HG02798 (cell line): ENCODE measurements around the gene CRTC2.
"Not testable (repeated sequence)": the region's sequence is repeated elsewhere in the genome, so short reads cannot be mapped to it uniquely, and the experiment has no call there.

ENCODE experiments used
- ATAC-seq: cut with Tn5 transposase; IDR thresholded peaks from one replicate; pipeline ENCODE4 v1.9.1; 2021; ENCODE audit warnings: mild to moderate bottlenecking; ENCODE audit not compliant: unreplicated experiment, poor library complexity

Gene CRTC2

GRCh38 chr1:153958111-153958960, at the start of gene CRTC2:
Gene CRTC2, minus strand, starts transcription at chr1:153958612. Its CDS starts 115 bp downstream, at chr1:153958497.
- peak; percentile 85 for ATAC-seq

- no peak for ATAC-seq
These were observed 47.7 kb upstream of the CRTC2 start for GRCh38 chr1:154006136-154006535.

GRCh38 chr1:154000420-154000819, 42.0 kb upstream of the CRTC2 start:
- ATAC-seq, result no peak

GRCh38 chr1:153996882-153997281, 38.5 kb upstream of the CRTC2 start:
- not testable (repeated sequence) for ATAC-seq

- no peak for ATAC-seq
These were observed 37.2 kb upstream of the CRTC2 start for GRCh38 chr1:153995640-153996039.

GRCh38 chr1:153995202-153995601, 36.8 kb upstream of the CRTC2 start:
- ATAC-seq, result no peak

GRCh38 chr1:153991806-153992205, 33.4 kb upstream of the CRTC2 start:
- no peak for ATAC-seq

GRCh38 chr1:153991151-153991630, 32.8 kb upstream of the CRTC2 start:
- no peak for ATAC-seq

GRCh38 chr1:153990468-153991150, 32.2 kb upstream of the CRTC2 start, which contains the start of gene RPS27:
Gene RPS27, plus strand, starts transcription at chr1:153990762. Its CDS starts 35 bp downstream, at chr1:153990797.
- ATAC-seq, result peak; percentile 81

GRCh38 chr1:153987621-153988020, 29.2 kb upstream of the CRTC2 start:
- no peak for ATAC-seq

GRCh38 chr1:153985941-153986761, 27.7 kb upstream of the CRTC2 start, which contains the start of gene RAB13:
Gene RAB13, minus strand, starts transcription at chr1:153986339. Its CDS starts 103 bp downstream, at chr1:153986236.
- no peak for ATAC-seq

GRCh38 chr1:153985341-153985912, 27.0 kb upstream of the CRTC2 start:
- ATAC-seq, result no peak

GRCh38 chr1:153984123-153984894, 25.9 kb upstream of the CRTC2 start:
- ATAC-seq, result no peak

- not testable (repeated sequence) for ATAC-seq
These were observed 23.3 kb upstream of the CRTC2 start for GRCh38 chr1:153981735-153982134.

- not testable (repeated sequence) for ATAC-seq
These were observed 20.7 kb upstream of the CRTC2 start for GRCh38 chr1:153979091-153979490.

GRCh38 chr1:153978274-153978909, 20.0 kb upstream of the CRTC2 start:
- no peak for ATAC-seq

GRCh38 chr1:153977250-153978240, 19.1 kb upstream of the CRTC2 start, which contains the start of gene JTB:
Gene JTB, minus strand, starts transcription at chr1:153977674. Its CDS starts 422 bp downstream, at chr1:153977252.
- peak; percentile 83 for ATAC-seq
